Panc1 (cell line): ENCODE measurements around the gene GLRX5. TPM values are rescaled to one million over a fixed set of nuclear protein-coding genes. Genes with fewer than 3 reads are reported as not detected.
A peak's percentile ranks its signal among the peaks of the same experiment; 100 is the strongest.

Experiments used
- ATAC-seq: fragments of 200-7000 bp; cut with Tn5 transposase; 2 replicates; pipeline ENCODE4 v1.9.1; 2020; ENCODE audit warnings: mild to moderate bottlenecking, moderate library complexity
- BruUV-seq: library from RNA; stranded (reverse); fragments of 400-500 nt; replicated peaks from 2 replicates; lab custom pipeline; 2021; lab: Mats Ljungman, UMichigan
- CTCF ChIA-PET: fragments of 300-600 bp; sonication (Branson Sonifier 250); formaldehyde crosslinking; loops from one replicate; lab custom pipeline; 2022; ENCODE audit warnings: antibody characterized with exemption; lab: Charles Lee
- POLR2A ChIA-PET: fragments of 300-600 bp; sonication (Branson Sonifier 250); formaldehyde crosslinking; loops from one replicate; lab custom pipeline; 2022; ENCODE audit warnings: antibody characterized with exemption; lab: Charles Lee
- DNase-seq: peaks from one replicate; pipeline ENCODE4 v3.0.0-alpha.2; 2010; ENCODE audit warnings: low read depth, low spot score
- H3K27ac ChIP-seq: 2 replicates; pipeline ENCODE4 v1.5.1; 2011; ENCODE audit warnings: mild to moderate bottlenecking, low read length, inconsistent platforms
- H3K27me3 ChIP-seq: fragments of 200-500 bp; sonication (Bioruptor generic); 2 replicates; pipeline ENCODE4 v1.6.0; 2014; ENCODE audit warnings: low read length, inconsistent platforms; ENCODE audit not compliant: control insufficient read depth, insufficient read depth
- H3K36me3 ChIP-seq: fragments of 200-500 bp; sonication (Bioruptor generic); 2 replicates; pipeline ENCODE4 v1.5.1; 2014; ENCODE audit warnings: inconsistent platforms, mild to moderate bottlenecking, low read length, moderate library complexity; ENCODE audit not compliant: control insufficient read depth, insufficient read depth
- H3K4me1 ChIP-seq: 2 replicates; pipeline ENCODE4 v1.5.1; 2011; ENCODE audit warnings: inconsistent platforms, mild to moderate bottlenecking, low read length, moderate library complexity; ENCODE audit not compliant: control insufficient read depth, insufficient read depth
- H3K4me3 ChIP-seq, 2 experiments: 2 replicates each; pipeline ENCODE4 v1.5.1; 2011 to 2012; ENCODE audit warnings: low read depth in 2 of 2, low read length in 2 of 2, mild to moderate bottlenecking in 2 of 2, inconsistent platforms in 1 of 2, moderate library complexity in 1 of 2
- H3K9me3 ChIP-seq: fragments of 200-500 bp; sonication (Bioruptor generic); 2 replicates; pipeline ENCODE4 v1.5.1; 2014; ENCODE audit warnings: low read depth, mild to moderate bottlenecking, inconsistent platforms, low read length, moderate library complexity; ENCODE audit not compliant: control insufficient read depth, insufficient read depth
- POLR2AphosphoS5 ChIP-seq: IDR thresholded peaks from 2 replicates; pipeline ENCODE4 v1.6.1; 2012; ENCODE audit warnings: mild to moderate bottlenecking, low read depth, low read length, moderate library complexity
- REST ChIP-seq, 2 experiments: IDR thresholded peaks; 2 replicates each; pipeline ENCODE4 v1.6.1; 2011 to 2012; ENCODE audit warnings: low read depth in 2 of 2, control low read depth in 1 of 2, low read length in 1 of 2, mild to moderate bottlenecking in 1 of 2, moderate library complexity in 1 of 2; ENCODE audit not compliant: insufficient read depth in 1 of 2
- SIN3A ChIP-seq: IDR thresholded peaks from 2 replicates; pipeline ENCODE4 v1.6.1; 2012; ENCODE audit warnings: low read depth, mild to moderate bottlenecking, low read length, moderate library complexity, borderline replicate concordance; ENCODE audit not compliant: insufficient read depth
- TCF7L2 ChIP-seq: IDR thresholded peaks from 2 replicates; pipeline ENCODE4 v1.6.1; 2011; ENCODE audit warnings: mild to moderate bottlenecking, low read depth, low read length, inconsistent platforms
- in situ Hi-C: cut with HindIII; loops from 2 replicates; pipeline ENCODE4 v1.10.0; 2016; ENCODE audit warnings: low sequenced_read_pairs, low pct_unique_long_range_greater_than_20kb
- intact Hi-C: fragments of 100-400 bp; cut with micrococcal nuclease; formaldehyde crosslinking; loops from one replicate; pipeline ENCODE4 v1.10.0; 2022; ENCODE audit not compliant: unreplicated experiment
- total RNA-seq: library from RNA; stranded (reverse); gene quantifications from one replicate; pipeline ENCODE4 v1.2.1, GENCODE V29; 2021; ENCODE audit not compliant: unreplicated experiment
- TF ChIP-seq, protein P1 (sequence below): fragments of 450-650 bp; IDR thresholded peaks from 2 replicates; pipeline ENCODE4 v1.5.1; 2017; ENCODE audit warnings: mild to moderate bottlenecking

Gene GLRX5
- total RNA-seq, 1 experiment from 2014 or later: 38.6 TPM

DNA sequence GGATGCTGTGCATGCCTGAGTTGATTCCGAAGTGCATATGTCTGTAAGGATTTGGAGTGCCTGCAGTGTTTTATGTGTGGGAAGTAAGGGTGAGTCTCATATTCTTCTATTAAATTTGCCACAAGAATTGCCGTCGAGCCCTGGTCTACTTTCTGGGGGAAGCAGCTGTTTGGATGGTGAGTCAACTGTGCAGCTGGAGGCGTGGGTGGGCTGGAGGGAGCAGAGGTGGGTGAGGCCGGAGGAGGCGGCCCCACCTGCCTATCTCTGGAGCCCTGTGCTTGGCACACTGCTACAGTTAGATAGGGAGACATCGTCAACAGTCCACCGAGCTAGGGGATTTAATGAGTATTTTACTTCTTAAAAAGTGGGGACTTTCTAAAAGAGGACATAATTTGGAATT, 9.7 kb downstream of the GLRX5 start:
- no peaks in the 10 kb centered on the region for H3K9me3 ChIP-seq
- no peak overlapping the region for H3K27ac ChIP-seq
- peaks cover 21% of the 10 kb centered on the region for H3K4me1 ChIP-seq
- H3K36me3 ChIP-seq: no peaks in the 10 kb centered on the region
- CTCF ChIA-PET: no interaction called here
- H3K4me3 ChIP-seq: no peak overlapping the region
- no peak for TF ChIP-seq REST (IDR thresholded peaks at IDR 0.05; ENCODE audit: insufficient read depth in 1 of 2, low read depth in 2 of 2, low read length in 1 of 2)
- TF ChIP-seq, protein P1, sequence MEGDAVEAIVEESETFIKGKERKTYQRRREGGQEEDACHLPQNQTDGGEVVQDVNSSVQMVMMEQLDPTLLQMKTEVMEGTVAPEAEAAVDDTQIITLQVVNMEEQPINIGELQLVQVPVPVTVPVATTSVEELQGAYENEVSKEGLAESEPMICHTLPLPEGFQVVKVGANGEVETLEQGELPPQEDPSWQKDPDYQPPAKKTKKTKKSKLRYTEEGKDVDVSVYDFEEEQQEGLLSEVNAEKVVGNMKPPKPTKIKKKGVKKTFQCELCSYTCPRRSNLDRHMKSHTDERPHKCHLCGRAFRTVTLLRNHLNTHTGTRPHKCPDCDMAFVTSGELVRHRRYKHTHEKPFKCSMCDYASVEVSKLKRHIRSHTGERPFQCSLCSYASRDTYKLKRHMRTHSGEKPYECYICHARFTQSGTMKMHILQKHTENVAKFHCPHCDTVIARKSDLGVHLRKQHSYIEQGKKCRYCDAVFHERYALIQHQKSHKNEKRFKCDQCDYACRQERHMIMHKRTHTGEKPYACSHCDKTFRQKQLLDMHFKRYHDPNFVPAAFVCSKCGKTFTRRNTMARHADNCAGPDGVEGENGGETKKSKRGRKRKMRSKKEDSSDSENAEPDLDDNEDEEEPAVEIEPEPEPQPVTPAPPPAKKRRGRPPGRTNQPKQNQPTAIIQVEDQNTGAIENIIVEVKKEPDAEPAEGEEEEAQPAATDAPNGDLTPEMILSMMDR: no peak
- no peak for TF ChIP-seq SIN3A
- no peak for TF ChIP-seq POLR2AphosphoS5
- no peak for TF ChIP-seq TCF7L2
- intact Hi-C loops (no loop called here), in situ Hi-C loops (no loop called here)
- no TSS peak for BruUV-seq
- H3K27me3 ChIP-seq: no peaks in the 10 kb centered on the region
- ATAC-seq: no peak
- POLR2A ChIA-PET: no interaction called here
- DNase-seq: no peak

DNA sequence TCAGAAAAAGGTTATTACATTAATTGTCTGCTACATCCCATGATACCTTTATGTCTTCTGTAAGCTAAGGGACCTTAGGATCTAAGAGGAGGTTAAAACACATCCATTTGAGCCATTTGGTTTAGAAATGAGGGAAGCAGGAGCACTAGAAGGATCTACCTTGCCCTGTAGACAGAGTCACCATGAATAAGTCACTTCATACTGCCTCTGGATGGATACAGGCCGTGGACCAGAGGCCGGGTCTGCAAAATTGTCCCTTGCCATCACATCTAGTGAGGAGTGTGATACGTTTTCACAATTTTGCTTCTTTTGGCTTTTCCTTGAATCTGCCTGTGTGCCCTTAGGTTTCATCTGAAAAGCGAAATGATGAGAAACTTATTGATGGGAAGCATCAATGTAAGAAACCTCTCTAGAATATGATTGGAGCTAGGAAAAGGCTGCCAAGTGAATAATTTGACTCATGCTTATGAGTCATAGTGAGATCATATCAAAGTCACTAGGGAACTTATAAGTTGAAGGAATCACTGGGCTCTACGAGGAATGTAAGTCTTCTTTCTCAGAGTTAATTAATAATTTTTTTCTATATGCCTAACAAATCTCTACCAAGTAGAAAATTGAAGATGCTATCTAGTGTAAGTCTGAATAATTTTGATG, 10.8 kb downstream of the GLRX5 start:
- TF ChIP-seq TCF7L2 (no peak), REST (IDR thresholded peaks at IDR 0.05; ENCODE audit: insufficient read depth in 1 of 2, low read depth in 2 of 2, low read length in 1 of 2) (no peak), POLR2AphosphoS5 (no peak), SIN3A (no peak)
- TF ChIP-seq, protein P1: no peak
- intact Hi-C loops (no loop called here), in situ Hi-C loops (no loop called here)
- peak; percentile 71 for DNase-seq
- no TSS peak for BruUV-seq
- CTCF ChIA-PET: no interaction called here
- H3K9me3 ChIP-seq: no peaks in the 10 kb centered on the region
- H3K36me3 ChIP-seq: no peaks in the 10 kb centered on the region
- peak; percentile 76; the same call in 1 of the 2 replicates for ATAC-seq
- POLR2A ChIA-PET: no interaction called here
- no peak overlapping the region for H3K4me3 ChIP-seq
- peaks cover 28% of the 10 kb centered on the region for H3K4me1 ChIP-seq
- H3K27me3 ChIP-seq: no peaks in the 10 kb centered on the region
- no peak overlapping the region; the same call in 1 of the 2 replicates for H3K27ac ChIP-seq
